Measurements from ENCODE around the gene ANGPTL8.

The ANGPTL8 gene

DNA sequence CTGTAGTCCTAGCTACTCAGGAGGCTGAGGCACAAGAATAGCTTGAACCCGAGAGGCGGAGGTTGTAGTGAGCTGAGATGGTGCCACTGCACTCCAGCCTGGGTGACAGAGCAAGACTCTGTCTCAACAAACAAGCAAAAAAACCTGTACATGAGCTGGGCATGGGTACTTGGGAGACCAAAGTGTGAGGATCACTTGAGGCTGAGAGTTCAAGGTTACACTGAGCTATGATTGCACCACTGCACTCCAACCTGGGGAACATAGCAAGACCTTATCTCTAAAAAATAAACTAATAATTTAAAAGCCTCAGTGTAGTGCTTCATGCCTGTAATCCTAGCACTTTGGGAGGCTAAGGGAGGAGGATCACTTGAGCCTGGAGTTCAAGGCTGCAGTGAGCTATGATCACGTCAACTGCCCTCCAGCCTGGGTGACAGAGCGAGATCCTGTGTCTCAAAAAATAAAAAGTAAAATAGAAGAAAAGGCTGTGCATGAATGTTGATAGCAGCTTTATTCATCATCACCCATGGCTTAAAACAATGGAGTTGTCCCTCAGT, 35.2 kb downstream of the ANGPTL8 start:
- TF ChIP-seq FOXM1 (IDR thresholded peaks at IDR 0.05; ENCODE audit: borderline replicate concordance, low read depth), result no peak
- TF ChIP-seq YY1 (IDR thresholded peaks at IDR 0.05; ENCODE audit: low read depth), result no peak
- TF ChIP-seq CREB1 (IDR thresholded peaks at IDR 0.05; ENCODE audit: low read depth), result no peak
- TF ChIP-seq, protein P1, sequence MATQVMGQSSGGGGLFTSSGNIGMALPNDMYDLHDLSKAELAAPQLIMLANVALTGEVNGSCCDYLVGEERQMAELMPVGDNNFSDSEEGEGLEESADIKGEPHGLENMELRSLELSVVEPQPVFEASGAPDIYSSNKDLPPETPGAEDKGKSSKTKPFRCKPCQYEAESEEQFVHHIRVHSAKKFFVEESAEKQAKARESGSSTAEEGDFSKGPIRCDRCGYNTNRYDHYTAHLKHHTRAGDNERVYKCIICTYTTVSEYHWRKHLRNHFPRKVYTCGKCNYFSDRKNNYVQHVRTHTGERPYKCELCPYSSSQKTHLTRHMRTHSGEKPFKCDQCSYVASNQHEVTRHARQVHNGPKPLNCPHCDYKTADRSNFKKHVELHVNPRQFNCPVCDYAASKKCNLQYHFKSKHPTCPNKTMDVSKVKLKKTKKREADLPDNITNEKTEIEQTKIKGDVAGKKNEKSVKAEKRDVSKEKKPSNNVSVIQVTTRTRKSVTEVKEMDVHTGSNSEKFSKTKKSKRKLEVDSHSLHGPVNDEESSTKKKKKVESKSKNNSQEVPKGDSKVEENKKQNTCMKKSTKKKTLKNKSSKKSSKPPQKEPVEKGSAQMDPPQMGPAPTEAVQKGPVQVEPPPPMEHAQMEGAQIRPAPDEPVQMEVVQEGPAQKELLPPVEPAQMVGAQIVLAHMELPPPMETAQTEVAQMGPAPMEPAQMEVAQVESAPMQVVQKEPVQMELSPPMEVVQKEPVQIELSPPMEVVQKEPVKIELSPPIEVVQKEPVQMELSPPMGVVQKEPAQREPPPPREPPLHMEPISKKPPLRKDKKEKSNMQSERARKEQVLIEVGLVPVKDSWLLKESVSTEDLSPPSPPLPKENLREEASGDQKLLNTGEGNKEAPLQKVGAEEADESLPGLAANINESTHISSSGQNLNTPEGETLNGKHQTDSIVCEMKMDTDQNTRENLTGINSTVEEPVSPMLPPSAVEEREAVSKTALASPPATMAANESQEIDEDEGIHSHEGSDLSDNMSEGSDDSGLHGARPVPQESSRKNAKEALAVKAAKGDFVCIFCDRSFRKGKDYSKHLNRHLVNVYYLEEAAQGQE (IDR thresholded peaks at IDR 0.05; ENCODE audit: low read depth), result no peak
- no peak for TF ChIP-seq TAF1 (IDR thresholded peaks at IDR 0.05; ENCODE audit: low read depth)
- no peak for TF ChIP-seq CEBPB (IDR thresholded peaks at IDR 0.05)
- TF ChIP-seq, protein P2, sequence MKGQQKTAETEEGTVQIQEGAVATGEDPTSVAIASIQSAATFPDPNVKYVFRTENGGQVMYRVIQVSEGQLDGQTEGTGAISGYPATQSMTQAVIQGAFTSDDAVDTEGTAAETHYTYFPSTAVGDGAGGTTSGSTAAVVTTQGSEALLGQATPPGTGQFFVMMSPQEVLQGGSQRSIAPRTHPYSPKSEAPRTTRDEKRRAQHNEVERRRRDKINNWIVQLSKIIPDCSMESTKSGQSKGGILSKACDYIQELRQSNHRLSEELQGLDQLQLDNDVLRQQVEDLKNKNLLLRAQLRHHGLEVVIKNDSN (IDR thresholded peaks at IDR 0.05), result no peak

DNA sequence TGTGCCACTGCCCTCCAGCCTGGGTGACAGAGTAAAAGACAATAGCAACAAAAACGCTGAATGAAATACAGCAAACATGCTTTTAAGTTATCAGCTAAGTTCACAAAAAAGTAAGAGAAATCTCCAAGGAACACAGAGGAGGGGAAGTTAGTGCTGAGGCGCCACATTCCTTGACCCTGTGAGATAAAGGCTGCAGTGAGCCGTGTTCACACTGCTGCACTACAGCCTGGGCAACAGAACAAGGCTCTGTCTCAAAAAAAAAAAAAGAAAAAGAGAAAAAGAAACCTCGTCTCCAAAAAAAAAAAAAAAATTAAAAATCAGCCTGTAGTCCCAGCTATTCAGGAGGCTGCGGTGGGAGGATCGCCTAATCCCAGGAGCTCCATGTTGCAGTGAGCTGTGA, 39.3 kb downstream of the ANGPTL8 start:
- no peak for TF ChIP-seq FOXM1 (IDR thresholded peaks at IDR 0.05; ENCODE audit: borderline replicate concordance, low read depth)

DNA sequence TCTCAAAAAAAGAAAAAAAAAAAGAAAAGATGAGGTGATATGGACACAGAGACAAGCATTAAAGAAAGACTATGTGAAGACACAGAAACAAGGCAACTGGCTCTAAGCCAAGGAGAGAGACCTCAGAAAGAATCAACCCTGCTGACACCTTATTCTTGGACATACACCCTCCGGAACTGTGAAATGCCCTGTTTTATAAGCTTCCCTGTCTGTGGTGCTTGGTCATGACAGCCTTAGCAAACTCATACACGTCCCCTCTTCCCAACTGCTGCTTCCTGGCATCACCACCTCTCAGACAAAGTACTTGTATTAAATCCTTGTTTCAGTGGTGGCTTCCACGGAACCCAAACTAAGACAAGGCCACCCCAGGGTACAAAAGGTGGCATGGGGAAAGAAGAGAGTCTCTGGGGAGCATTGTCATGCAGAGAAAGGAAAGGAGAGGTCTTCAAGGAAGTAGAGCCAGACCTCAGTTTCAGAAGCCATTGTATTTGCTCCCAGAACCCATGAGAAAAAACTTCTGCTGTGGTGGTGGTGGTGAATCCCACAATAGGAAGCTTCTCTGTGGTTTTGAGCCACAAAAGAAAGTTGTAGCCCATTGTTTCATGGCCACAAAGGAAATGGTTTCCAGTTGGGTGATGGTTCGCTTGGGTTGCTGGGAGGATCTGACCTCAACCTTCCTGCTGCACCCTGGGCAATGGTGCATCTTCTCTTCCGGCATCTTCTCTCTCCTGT, 40.3 kb downstream of the ANGPTL8 start:
- TF ChIP-seq EP300 (IDR thresholded peaks at IDR 0.05; ENCODE audit: borderline replicate concordance), result no peak
- no peak for TF ChIP-seq RAD21 (IDR thresholded peaks at IDR 0.05; ENCODE audit: low read depth)
- TF ChIP-seq EGR1 (IDR thresholded peaks at IDR 0.05), result no peak
- TF ChIP-seq, protein P1 (IDR thresholded peaks at IDR 0.05; ENCODE audit: low read depth), result no peak

GRCh38 chr19:11281356-11282049, 42.1 kb downstream of the ANGPTL8 start:
- TF ChIP-seq TCF12 (IDR thresholded peaks at IDR 0.05; ENCODE audit: low read depth), result no peak
- no peak for TF ChIP-seq TAF1 (IDR thresholded peaks at IDR 0.05; ENCODE audit: low read depth)
- no peak for TF ChIP-seq FOXM1 (IDR thresholded peaks at IDR 0.05; ENCODE audit: borderline replicate concordance, low read depth)

DNA sequence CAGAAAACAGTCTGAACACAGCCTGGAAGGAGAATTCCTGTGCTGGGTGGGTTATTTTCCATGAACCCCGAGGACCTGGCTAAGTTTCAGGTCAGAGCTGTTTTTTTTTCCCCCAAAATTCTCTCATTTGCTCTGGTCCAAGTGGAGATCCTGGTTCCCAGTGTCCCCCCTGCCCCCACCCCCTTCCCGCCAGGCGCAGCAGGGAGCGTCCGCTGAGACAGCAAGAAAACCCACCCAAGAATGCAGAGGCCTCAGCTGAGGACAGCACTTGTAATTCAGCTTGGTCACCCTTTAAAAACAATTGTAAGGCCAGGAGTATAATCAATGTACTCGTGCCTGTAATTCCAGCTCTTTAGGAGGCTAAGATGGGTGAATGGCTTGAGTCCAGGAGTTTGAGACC, 45.1 kb downstream of the ANGPTL8 start:
- TF ChIP-seq FOXM1 (IDR thresholded peaks at IDR 0.05; ENCODE audit: borderline replicate concordance, low read depth) (no peak), EP300 (IDR thresholded peaks at IDR 0.05; ENCODE audit: borderline replicate concordance) (no peak), ZBTB7A (IDR thresholded peaks at IDR 0.05; ENCODE audit: low read depth) (no peak), CEBPB (IDR thresholded peaks at IDR 0.05) (no peak), CREB1 (IDR thresholded peaks at IDR 0.05; ENCODE audit: low read depth) (no peak), TAF1 (IDR thresholded peaks at IDR 0.05; ENCODE audit: low read depth) (no peak), NFIC (IDR thresholded peaks at IDR 0.05) (no peak), EGR1 (IDR thresholded peaks at IDR 0.05) (no peak), TEAD4 (IDR thresholded peaks at IDR 0.05) (no peak), MAX (IDR thresholded peaks at IDR 0.05) (no peak)
- TF ChIP-seq, protein P1 (IDR thresholded peaks at IDR 0.05; ENCODE audit: low read depth), result no peak
